Pericardium fibroblast (primary cell): ENCODE results near the gene ABHD12. TPM values are rescaled to one million over a fixed set of nuclear protein-coding genes. Genes with fewer than 3 reads are reported as not detected.

Experiments used
- total RNA-seq: library from RNA; depleted of rRNA; stranded (reverse); fragments of >200 nt; gene quantifications from 2 replicates; pipeline ENCODE4 v1.2.3, GENCODE V29; 2015

The ABHD12 gene
- total RNA-seq, result 18.2 and 40.5 TPM in 2 replicates

DNA sequence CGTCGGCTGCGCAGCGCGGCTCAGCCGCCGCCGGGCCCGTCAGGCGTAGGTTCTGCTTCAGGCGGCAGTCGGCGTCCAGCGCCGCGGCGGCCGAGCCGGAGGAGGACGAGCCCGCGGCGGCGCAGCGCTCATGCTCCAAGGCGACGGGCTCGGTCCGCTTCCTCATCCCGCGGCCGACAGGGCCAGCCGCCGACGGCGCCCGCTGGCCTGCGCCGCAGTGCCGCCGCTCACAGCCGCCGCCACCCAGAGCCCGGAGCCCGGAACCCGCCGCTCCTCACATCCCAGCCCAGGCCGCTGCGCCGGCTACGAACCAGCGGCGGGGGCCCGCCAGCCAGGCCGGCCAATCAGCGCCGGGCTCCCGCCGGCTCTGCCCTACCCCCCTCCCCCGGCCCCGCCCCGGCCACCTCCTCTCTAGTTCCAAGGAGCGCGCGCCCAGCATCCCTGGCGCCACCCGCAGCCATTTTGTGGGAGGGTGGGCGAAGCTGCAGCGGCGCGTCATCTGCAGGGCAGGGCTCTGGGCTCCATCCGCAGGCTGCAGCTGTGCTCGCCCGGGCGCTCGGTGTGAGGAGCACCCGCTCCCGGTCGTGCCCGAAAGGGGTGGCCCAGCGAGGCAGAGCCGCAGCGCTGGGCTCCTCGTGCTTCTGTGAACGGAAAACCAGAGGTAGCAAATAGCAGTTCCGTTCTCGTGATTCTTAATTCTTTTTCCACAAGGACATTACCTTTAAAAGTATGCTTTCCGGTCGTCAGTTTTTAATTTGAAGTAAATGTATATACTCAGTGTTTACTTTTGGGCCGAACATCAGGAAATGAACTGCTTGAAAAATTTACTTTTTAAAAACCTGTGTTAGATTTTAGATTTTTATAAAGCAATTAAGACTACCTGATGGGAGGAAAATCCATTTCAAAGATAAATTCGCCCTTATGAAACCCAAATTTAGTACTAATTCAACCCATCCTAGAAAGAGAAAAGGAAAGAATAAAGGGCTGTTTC is at the start of gene ABHD12:
ABHD12 (minus strand) TSS at position 298 of the 991 bp plus-strand sequence; CDS start at position 166, 132 bp downstream.

DNA sequence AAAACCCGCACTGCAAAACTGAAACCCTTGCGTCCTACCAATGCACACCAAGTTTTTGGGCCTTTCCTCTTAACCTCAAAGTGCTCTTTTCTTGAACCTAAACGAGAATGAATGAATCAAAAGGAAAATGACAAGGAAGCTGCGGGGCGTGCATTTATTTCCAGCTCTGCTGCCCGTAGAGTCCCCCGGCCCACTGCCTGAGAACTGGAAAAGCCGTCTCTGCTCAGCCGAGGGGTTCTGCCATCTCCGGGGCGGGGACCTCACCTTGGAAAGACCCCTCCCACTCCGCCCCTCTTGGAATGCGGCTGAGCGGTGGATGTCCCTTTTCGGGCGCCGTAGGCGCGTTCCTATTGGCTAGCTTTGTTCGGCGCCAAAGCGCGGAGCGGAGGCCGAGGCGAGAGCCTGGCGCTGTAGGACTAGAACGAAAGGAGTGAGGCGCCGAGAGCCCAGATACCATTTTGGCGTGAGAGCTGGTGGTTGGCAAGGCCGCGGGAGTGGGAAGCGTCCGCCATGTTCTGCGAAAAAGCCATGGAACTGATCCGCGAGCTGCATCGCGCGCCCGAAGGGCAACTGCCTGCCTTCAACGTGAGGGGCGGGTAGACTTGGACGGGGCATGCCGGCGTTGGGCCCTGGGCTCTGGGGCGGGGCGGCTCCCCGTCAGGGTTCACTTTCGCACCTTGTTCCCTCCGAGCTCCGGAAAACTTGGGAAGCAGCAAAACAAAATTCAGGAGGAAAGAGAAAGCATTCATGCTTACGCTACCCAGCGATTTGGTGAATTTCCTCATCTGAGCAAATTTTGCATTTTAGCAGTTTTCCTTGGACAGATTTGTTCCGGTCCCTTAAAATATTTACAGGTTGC is 16.9 kb upstream of the ABHD12 start, which contains the start of gene GINS1:
GINS1 (plus strand) TSS at position 363 of the 859 bp plus-strand sequence; CDS start at position 511, 148 bp downstream.

Other genes with a start within 250 kb of the ABHD12 start
- 40.7 and 50.8 TPM in 2 replicates for gene ENTPD6, start 195.1 kb downstream of the ABHD12 start, total RNA-seq
- gene PYGB, start 142.8 kb downstream of the ABHD12 start, total RNA-seq, result 149 and 153 TPM in 2 replicates
- 1.4 and 2.3 TPM in 2 replicates for gene GINS1, start 16.8 kb upstream of the ABHD12 start, total RNA-seq
- 6.0 and 10.2 TPM in 2 replicates for gene NINL, start 194.7 kb upstream of the ABHD12 start, total RNA-seq
- 4.9 and 7.2 TPM in 2 replicates for gene NANP, start 233.2 kb upstream of the ABHD12 start, total RNA-seq